Astrocyte of the spinal cord (primary cell): ENCODE data around the gene GPR107.
"Not testable (repeated sequence)": the region's sequence is repeated elsewhere in the genome, so short reads cannot be mapped to it uniquely, and the experiment has no call there.

ENCODE experiments used
- DNase-seq: peaks from one replicate; pipeline ENCODE4 v3.0.0; 2011; ENCODE audit warnings: low read depth, low spot score
- H3K4me3 ChIP-seq: 2 replicates; pipeline ENCODE4 v1.5.1; 2011; ENCODE audit warnings: low read depth, mild to moderate bottlenecking, low read length, moderate library complexity
- CTCF ChIP-seq: IDR thresholded peaks from 2 replicates; pipeline ENCODE4 v1.5.1; 2012; ENCODE audit warnings: low read depth, mild to moderate bottlenecking, low read length, inconsistent platforms
- in situ Hi-C: cut with HindIII; loops from 2 replicates; pipeline ENCODE4 v1.10.0; 2017; ENCODE audit warnings: low sequenced_read_pairs

The GPR107 gene

DNA sequence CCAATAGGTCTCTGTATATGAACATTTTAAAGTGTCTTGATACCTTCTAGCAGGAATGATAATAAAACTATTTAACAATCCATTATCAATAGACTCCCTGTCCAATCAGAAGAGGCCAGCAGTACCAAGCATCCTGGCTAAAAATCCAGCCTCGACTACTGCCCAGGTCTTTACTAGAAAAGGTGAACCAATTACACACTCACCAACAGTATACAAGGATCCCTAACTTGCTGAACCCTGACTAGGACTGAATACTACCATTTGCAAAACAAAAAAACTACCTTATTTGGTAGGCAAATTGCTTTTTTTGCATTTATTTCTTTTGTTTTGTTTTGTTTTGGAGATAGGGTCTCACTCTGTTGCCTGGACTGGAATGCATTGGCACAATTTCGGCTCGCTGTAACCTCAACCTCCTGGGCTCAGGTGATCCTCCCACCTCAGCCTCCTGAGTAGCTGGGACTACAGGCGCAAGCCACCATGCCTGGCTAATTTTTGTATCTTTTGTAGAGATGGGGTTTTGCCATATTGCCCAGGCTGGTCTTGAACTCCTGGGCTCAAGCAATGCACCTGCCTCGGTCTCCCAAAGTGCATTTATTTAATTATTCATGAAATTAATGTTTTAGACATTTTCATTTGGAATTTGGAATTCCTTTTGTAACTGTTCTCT, 38.2 kb upstream of the GPR107 start:
- no peak for TF ChIP-seq CTCF
- in situ Hi-C loops, result no loop called here
- H3K4me3 ChIP-seq, result no peak overlapping the region
- no peak for DNase-seq

DNA sequence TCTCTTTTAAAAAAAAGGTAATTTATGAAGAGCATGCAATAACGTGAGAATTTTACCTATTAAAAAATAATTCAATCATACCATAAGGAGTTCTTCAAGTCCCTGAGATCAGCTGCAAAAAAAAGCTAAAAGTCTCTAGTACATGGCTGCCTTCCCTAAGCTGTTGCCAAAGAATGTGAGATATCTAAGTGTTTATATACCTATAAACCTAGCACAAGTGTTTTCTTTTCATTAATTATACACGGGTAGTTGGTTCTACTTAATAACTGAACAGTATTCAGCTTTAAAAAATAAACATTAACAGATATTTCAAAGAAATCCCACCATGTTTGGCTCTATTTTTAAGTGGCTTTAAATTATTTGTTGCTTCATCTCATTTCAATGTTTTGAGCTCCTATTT, 36.6 kb upstream of the GPR107 start:
- no peak overlapping the region for H3K4me3 ChIP-seq

GRCh38 chr9:130017510-130017909, 36.2 kb upstream of the GPR107 start:
- in situ Hi-C loops, DNase-seq, H3K4me3 ChIP-seq: not testable (repeated sequence)

More for the DNA sequence above, 36.6 kb upstream of the GPR107 start:
- DNase-seq, result no peak
- in situ Hi-C loops, result no loop called here
- TF ChIP-seq CTCF, result no peak

- in situ Hi-C loops, result no loop called here
- DNase-seq, result no peak
- no peak for TF ChIP-seq CTCF
Observed at GRCh38 chr9:130018265-130018664, 35.4 kb upstream of the GPR107 start.

GRCh38 chr9:130020618-130021017, 33.1 kb upstream of the GPR107 start:
- DNase-seq, result no peak
- TF ChIP-seq CTCF, result no peak
- in situ Hi-C loops, result no loop called here
- H3K4me3 ChIP-seq, result no peak overlapping the region

More at GRCh38 chr9:130018265-130018664, 35.4 kb upstream of the GPR107 start:
- no peak overlapping the region for H3K4me3 ChIP-seq

- H3K4me3 ChIP-seq, result no peak overlapping the region
- DNase-seq, result no peak
- in situ Hi-C loops, result no loop called here
- TF ChIP-seq CTCF, result no peak
Observed at GRCh38 chr9:130021123-130021522, 32.6 kb upstream of the GPR107 start.

- in situ Hi-C loops, H3K4me3 ChIP-seq, DNase-seq: not testable (repeated sequence)
Observed at GRCh38 chr9:130021842-130022241, 31.9 kb upstream of the GPR107 start.

GRCh38 chr9:130022566-130023143, 31.1 kb upstream of the GPR107 start:
- in situ Hi-C loops, result no loop called here
- DNase-seq, result no peak
- H3K4me3 ChIP-seq, result no peak overlapping the region
- TF ChIP-seq CTCF, result no peak
